ENCODE measurements around the gene RHBDL3. TPM values are rescaled to one million over a fixed set of nuclear protein-coding genes. Genes with fewer than 3 reads are reported as not detected.

RHBDL3 gene
- total RNA-seq, 2 donors from 2014 or later, result 0.26 to 0.66 TPM

DNA sequence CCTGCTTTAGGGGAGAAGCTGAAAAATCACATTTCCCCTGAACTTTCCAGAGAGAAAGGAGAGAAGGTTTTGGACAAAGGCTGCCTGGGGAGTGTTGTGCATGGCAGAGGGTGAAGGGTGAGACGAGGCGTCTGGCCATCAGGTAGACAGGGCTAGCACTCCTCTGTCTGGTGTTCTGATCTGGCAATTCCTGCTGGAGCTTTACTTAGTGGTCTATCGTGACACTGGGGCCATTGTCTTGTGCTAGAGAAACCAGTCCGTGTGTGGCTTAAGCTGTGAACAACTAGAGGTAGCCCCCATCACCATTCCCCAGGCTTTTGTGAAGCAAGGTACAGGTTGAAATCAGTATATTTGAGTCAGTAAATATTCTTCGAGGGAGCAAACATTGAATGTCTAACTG is 8.5 kb downstream of the RHBDL3 start:
- Histone ChIP-seq H3K27ac (no peak overlapping the region), H3K27me3 (no peaks in the 10 kb centered on the region), H3K9me3 (no peaks in the 10 kb centered on the region), H3K36me3 (replicated peaks in 1 of 2; ENCODE audit: insufficient read depth in 1 of 2, low read depth in 2 of 2) (no peaks in the 10 kb centered on the region), H3K4me1 (no peaks in the 10 kb centered on the region), H3K4me3 (no peak overlapping the region)
- ATAC-seq (no peak), DNase-seq (no peak)
- intact Hi-C loops (cut with DNase I), result no loop called here
- TF ChIP-seq, protein P1, sequence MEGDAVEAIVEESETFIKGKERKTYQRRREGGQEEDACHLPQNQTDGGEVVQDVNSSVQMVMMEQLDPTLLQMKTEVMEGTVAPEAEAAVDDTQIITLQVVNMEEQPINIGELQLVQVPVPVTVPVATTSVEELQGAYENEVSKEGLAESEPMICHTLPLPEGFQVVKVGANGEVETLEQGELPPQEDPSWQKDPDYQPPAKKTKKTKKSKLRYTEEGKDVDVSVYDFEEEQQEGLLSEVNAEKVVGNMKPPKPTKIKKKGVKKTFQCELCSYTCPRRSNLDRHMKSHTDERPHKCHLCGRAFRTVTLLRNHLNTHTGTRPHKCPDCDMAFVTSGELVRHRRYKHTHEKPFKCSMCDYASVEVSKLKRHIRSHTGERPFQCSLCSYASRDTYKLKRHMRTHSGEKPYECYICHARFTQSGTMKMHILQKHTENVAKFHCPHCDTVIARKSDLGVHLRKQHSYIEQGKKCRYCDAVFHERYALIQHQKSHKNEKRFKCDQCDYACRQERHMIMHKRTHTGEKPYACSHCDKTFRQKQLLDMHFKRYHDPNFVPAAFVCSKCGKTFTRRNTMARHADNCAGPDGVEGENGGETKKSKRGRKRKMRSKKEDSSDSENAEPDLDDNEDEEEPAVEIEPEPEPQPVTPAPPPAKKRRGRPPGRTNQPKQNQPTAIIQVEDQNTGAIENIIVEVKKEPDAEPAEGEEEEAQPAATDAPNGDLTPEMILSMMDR (IDR thresholded peaks at IDR 0.05), result no peak
- TF ChIP-seq POLR2A (IDR thresholded peaks at IDR 0.05), result no peak
- 61 to 86% methylated on average over 5 of the region's 5 CpGs for WGBS, 2 donors

DNA sequence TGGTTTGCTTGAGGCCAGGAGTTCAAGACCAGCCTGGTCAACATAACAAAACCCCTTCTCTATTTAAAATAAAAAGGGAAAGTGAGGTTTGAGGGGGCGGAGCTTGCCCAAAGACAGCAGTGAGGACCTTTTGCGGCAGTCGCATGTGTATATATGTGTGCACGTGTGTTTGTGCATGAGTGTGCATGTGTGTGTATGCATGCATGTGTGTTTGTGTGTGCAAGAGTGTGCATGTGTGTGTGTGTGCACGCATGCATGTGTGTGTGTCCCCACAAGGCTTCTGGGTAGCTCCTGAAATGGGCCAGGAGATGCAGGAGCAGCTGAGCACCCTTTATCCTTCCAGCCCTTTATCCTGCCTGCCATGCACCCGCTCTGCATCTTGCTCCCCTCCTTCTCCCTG is 9.0 kb downstream of the RHBDL3 start:
- no peaks in the 10 kb centered on the region for H3K4me1 ChIP-seq
- H3K9me3 ChIP-seq, result no peaks in the 10 kb centered on the region
- WGBS, 2 donors, result 85 to 88% methylated on average over 6 of the region's 6 CpGs
- TF ChIP-seq, protein P1 (IDR thresholded peaks at IDR 0.05), result no peak
- TF ChIP-seq POLR2A (IDR thresholded peaks at IDR 0.05), result no peak
- H3K4me3 ChIP-seq, result no peak overlapping the region
- no peak for DNase-seq
- intact Hi-C loops (cut with DNase I), result no loop called here
- H3K27me3 ChIP-seq, result no peaks in the 10 kb centered on the region
- no peak overlapping the region for H3K27ac ChIP-seq
- no peak for ATAC-seq
- no peaks in the 10 kb centered on the region for H3K36me3 ChIP-seq (replicated peaks in 1 of 2; ENCODE audit: insufficient read depth in 1 of 2, low read depth in 2 of 2)

GRCh38 chr17:32275060-32276042 is 9.7 kb downstream of the RHBDL3 start:
- TF ChIP-seq, protein P1 (IDR thresholded peaks at IDR 0.05), result no peak
- no peak for TF ChIP-seq POLR2A (IDR thresholded peaks at IDR 0.05)
- Histone ChIP-seq H3K4me3 (no peak overlapping the region), H3K27me3 (no peaks in the 10 kb centered on the region), H3K27ac (no peak overlapping the region), H3K9me3 (no peaks in the 10 kb centered on the region), H3K36me3 (replicated peaks in 1 of 2; ENCODE audit: insufficient read depth in 1 of 2, low read depth in 2 of 2) (no peaks in the 10 kb centered on the region), H3K4me1 (no peaks in the 10 kb centered on the region)
- intact Hi-C loops (cut with DNase I), result no loop called here
- ATAC-seq (no peak), DNase-seq (no peak)
- WGBS, 2 donors, result 48 to 61% methylated on average over 13 to 19 of the region's 19 CpGs

DNA sequence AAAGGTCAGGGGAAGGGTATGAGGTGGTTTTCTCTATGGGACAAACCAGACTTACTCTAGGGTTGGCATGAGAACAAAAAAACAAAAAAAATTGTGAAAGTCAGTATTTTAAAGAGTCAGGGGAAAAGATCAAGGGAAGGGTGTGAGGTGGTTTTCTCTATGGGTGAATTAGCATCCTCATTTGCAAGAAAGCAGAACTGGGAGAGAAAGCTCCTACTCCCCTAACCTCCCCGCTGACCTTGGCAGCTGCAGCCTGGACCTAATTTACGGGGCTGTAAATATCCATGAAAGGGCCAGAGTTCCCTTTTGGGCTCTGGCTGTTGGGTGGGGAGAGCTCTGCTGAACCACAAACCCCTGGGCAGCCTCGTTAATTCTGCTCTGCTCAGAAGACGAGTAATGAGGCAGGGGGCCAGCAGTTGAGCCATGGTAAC is 10.6 kb downstream of the RHBDL3 start:
- no peak for TF ChIP-seq POLR2A (IDR thresholded peaks at IDR 0.05)
- TF ChIP-seq, protein P1 (IDR thresholded peaks at IDR 0.05), result no peak
- H3K36me3 ChIP-seq (replicated peaks in 1 of 2; ENCODE audit: insufficient read depth in 1 of 2, low read depth in 2 of 2), result no peaks in the 10 kb centered on the region
- no peaks in the 10 kb centered on the region for H3K27me3 ChIP-seq
- intact Hi-C loops (cut with DNase I), result no loop called here
- ATAC-seq, result no peak
- DNase-seq, result no peak
- H3K4me3 ChIP-seq, result no peak overlapping the region
- no peak overlapping the region for H3K27ac ChIP-seq
- no peaks in the 10 kb centered on the region for H3K4me1 ChIP-seq
- H3K9me3 ChIP-seq, result no peaks in the 10 kb centered on the region
- 62 to 72% methylated on average over 4 of the region's 4 CpGs for WGBS, 2 donors
